Uterus (tissue), 4 donors: ENCODE measurements around the gene LATS1. TPM values are rescaled to one million over a fixed set of nuclear protein-coding genes. Genes with fewer than 3 reads are reported as not detected.
"Not testable (repeated sequence)": the region's sequence is repeated elsewhere in the genome, so short reads cannot be mapped to it uniquely, and the experiment has no call there.

Experiments
- DNase-seq, 2 donors: peaks; one replicate each; pipeline ENCODE4 v3.0.0-alpha.2; 2019 to 2020
- H3K27ac ChIP-seq, 2 donors: fragments of 200-600 bp; sonication (generic); 1 replicate in 1 of 2; 2 replicates in 1 of 2; pipeline ENCODE4 v1.5.1; 2016 to 2018
- H3K27me3 ChIP-seq, 2 donors: fragments of 200-600 bp; sonication (generic); one replicate each; pipeline ENCODE4 v1.5.1; 2018 to 2019; ENCODE audit warnings: control low read depth in 1 of 2
- H3K36me3 ChIP-seq, 2 donors: fragments of 200-600 bp; sonication (generic); one replicate each; pipeline ENCODE4 v1.5.1; 2019; ENCODE audit warnings: control low read depth in 1 of 2
- H3K4me1 ChIP-seq, 2 donors: fragments of 200-600 bp; sonication (generic); one replicate each; pipeline ENCODE4 v1.5.1; 2018 to 2019; ENCODE audit warnings: control low read depth in 1 of 2
- H3K4me3 ChIP-seq, 2 donors: fragments of 200-600 bp; sonication (generic); 1 replicate in 1 of 2; 2 replicates in 1 of 2; pipeline ENCODE4 v1.5.1; 2018 to 2019; ENCODE audit warnings: mild to moderate bottlenecking in 1 of 2
- H3K9me3 ChIP-seq, 2 donors: fragments of 200-600 bp; sonication (generic); one replicate each; pipeline ENCODE4 v1.5.1; 2019; ENCODE audit warnings: control low read depth in 1 of 2
- CTCF ChIP-seq, 4 experiments: fragments of 200-600 bp in 2 of 4; fragments of 450-650 bp in 2 of 4; sonication (generic) in 2 of 4; IDR thresholded peaks; one replicate each; pipeline ENCODE4 v1.5.1; 2016 to 2019; ENCODE audit warnings: antibody characterized with exemption in 4 of 4, mild to moderate bottlenecking in 2 of 4, moderate library complexity in 1 of 4
- POLR2A ChIP-seq, 2 donors: fragments of 450-650 bp; IDR thresholded peaks; one replicate each; pipeline ENCODE4 v1.6.1; 2016; ENCODE audit warnings: antibody characterized with exemption in 2 of 2, mild to moderate bottlenecking in 1 of 2, moderate library complexity in 1 of 2
- intact Hi-C: fragments of 100-400 bp; cut with DNase I; formaldehyde crosslinking; loops from one replicate; pipeline ENCODE4 v1.15.1; 2023; ENCODE audit warnings: low total_unique reads
- total RNA-seq, 4 donors: library from RNA; depleted of rRNA in 3 of 4; stranded (reverse); fragments of >200 nt in 3 of 4; gene quantifications; one replicate each; pipeline versions ENCODE4 v1.1.0 to v1.2.4, GENCODE V29; 2014 to 2023
- donor health status: DM: yes; HTN: yes; CAD: no.

LATS1 gene
- total RNA-seq, 4 donors from 2014 or later, result 8.5 to 45.4 (median 27.4) TPM

- Histone ChIP-seq H3K36me3 (no peaks in the 10 kb centered on the region), H3K27ac (no peak overlapping the region), H3K27me3 (no peaks in the 10 kb centered on the region), H3K9me3 (no peaks in the 10 kb centered on the region), H3K4me1 (no peaks in the 10 kb centered on the region), H3K4me3 (no peak overlapping the region)
- no peak for TF ChIP-seq CTCF (IDR thresholded peaks at IDR 0.05)
- TF ChIP-seq POLR2A (IDR thresholded peaks at IDR 0.05), result no peak
- DNase-seq, result no peak
- intact Hi-C loops, result no loop called here
Observed at GRCh38 chr6:149683256-149683859, 34.5 kb downstream of the LATS1 start.

GRCh38 chr6:149681845-149682244 lies 36.1 kb downstream of the LATS1 start:
- H3K27ac ChIP-seq, H3K36me3 ChIP-seq, H3K9me3 ChIP-seq, intact Hi-C loops, H3K4me1 ChIP-seq, H3K27me3 ChIP-seq, H3K4me3 ChIP-seq, DNase-seq: not testable (repeated sequence)

- intact Hi-C loops, result no loop called here
- Histone ChIP-seq H3K4me1 (no peaks in the 10 kb centered on the region), H3K9me3 (no peaks in the 10 kb centered on the region), H3K4me3 (no peak overlapping the region), H3K27me3 (no peaks in the 10 kb centered on the region), H3K36me3 (no peaks in the 10 kb centered on the region), H3K27ac (no peak overlapping the region)
- DNase-seq, result no peak
- no peak for TF ChIP-seq POLR2A (IDR thresholded peaks at IDR 0.05)
- TF ChIP-seq CTCF (IDR thresholded peaks at IDR 0.05), result no peak
Observed at GRCh38 chr6:149681209-149681608, 36.7 kb downstream of the LATS1 start.

GRCh38 chr6:149680503-149680902 lies 37.4 kb downstream of the LATS1 start:
- intact Hi-C loops, result no loop called here
- H3K4me1 ChIP-seq, result no peaks in the 10 kb centered on the region
- H3K27ac ChIP-seq, result peak overlapping the region in 1 of 2 donors; percentile 11
- no peak overlapping the region for H3K4me3 ChIP-seq
- H3K9me3 ChIP-seq, result no peaks in the 10 kb centered on the region
- TF ChIP-seq CTCF (IDR thresholded peaks at IDR 0.05), result no peak
- no peak for TF ChIP-seq POLR2A (IDR thresholded peaks at IDR 0.05)
- no peaks in the 10 kb centered on the region for H3K36me3 ChIP-seq
- DNase-seq, result no peak
- no peaks in the 10 kb centered on the region for H3K27me3 ChIP-seq

GRCh38 chr6:149672265-149672664 lies 45.6 kb downstream of the LATS1 start:
- H3K4me3 ChIP-seq, DNase-seq, H3K4me1 ChIP-seq, H3K36me3 ChIP-seq, H3K27ac ChIP-seq, H3K27me3 ChIP-seq, intact Hi-C loops, H3K9me3 ChIP-seq: not testable (repeated sequence)

- H3K4me1 ChIP-seq, result no peaks in the 10 kb centered on the region
- no peak for DNase-seq
- no peak overlapping the region for H3K4me3 ChIP-seq
- H3K27me3 ChIP-seq, result no peaks in the 10 kb centered on the region
- no peak for TF ChIP-seq CTCF (IDR thresholded peaks at IDR 0.05)
- TF ChIP-seq POLR2A (IDR thresholded peaks at IDR 0.05), result no peak
- peaks cover 0 to 6% of the 10 kb centered on the region in 2 donors for H3K36me3 ChIP-seq
- H3K27ac ChIP-seq, result no peak overlapping the region
- intact Hi-C loops, result no loop called here
- H3K9me3 ChIP-seq, result no peaks in the 10 kb centered on the region
Observed at GRCh38 chr6:149660028-149660427, 57.9 kb downstream of the LATS1 start.
